HG02610 (cell line): ENCODE data around the gene ZNF804B.
"Not testable (repeated sequence)": the region's sequence is repeated elsewhere in the genome, so short reads cannot be mapped to it uniquely, and the experiment has no call there.

Source experiments
- ATAC-seq: cut with Tn5 transposase; IDR thresholded peaks from one replicate; pipeline ENCODE4 v1.9.1; 2021; ENCODE audit warnings: mild to moderate bottlenecking, moderate library complexity; ENCODE audit not compliant: unreplicated experiment

The ZNF804B gene

DNA sequence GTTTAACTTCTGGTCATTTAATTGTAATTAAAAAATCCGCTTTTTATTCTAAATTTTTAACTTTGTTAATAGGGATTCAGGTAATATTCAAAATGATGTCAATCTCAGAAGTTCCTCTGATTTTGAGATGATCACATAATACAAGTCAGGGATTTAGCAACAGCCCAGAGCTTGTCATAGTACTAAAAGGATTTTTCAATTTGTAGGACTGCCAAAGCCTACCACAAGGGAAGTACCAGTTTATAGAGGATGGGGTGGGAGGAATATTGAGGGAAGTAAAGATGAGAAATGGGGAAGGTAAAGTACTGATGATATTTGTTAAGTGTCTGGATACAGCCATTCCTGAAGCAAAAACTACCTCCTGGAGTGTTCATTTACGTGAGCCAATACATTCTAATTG, 314.3 kb downstream of the ZNF804B start:
- ATAC-seq = no peak

DNA sequence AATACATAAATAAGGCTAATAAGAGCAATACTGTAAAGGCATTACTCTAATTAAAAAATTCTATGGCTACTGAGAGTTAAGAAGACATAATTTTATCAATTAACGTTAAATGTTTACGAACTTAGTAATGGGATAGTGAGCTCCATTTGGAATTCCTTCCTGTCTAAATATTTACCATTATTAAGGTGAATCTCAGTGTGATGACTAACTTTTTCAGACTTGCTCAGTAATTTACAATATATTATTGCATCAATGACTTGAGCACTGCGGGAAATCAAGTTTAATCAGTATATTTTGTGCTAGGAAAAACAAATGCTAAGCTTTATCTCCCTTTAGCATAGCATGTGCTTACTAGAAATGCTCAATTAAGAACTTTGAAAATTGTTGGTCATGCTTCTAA, 318.5 kb downstream of the ZNF804B start:
- no peak for ATAC-seq

DNA sequence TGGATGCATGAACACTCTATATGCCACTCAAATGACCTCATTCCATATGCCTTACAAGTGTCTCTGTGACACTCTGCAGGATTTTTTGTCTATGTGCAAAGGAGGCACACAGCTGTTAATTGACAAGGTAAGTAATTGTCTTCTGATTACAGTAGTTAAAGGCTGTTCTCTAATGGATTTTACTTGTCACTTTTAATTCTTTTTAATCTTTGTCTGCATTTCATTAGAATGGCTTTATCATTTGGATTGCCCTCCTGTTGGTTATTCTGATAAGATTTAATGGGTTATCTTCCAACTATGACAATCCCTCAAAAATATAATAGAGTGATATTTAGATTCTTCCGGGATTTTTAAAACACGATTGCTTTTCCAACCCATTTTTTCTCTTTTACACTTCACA, 326.1 kb downstream of the ZNF804B start:
- ATAC-seq = no peak

DNA sequence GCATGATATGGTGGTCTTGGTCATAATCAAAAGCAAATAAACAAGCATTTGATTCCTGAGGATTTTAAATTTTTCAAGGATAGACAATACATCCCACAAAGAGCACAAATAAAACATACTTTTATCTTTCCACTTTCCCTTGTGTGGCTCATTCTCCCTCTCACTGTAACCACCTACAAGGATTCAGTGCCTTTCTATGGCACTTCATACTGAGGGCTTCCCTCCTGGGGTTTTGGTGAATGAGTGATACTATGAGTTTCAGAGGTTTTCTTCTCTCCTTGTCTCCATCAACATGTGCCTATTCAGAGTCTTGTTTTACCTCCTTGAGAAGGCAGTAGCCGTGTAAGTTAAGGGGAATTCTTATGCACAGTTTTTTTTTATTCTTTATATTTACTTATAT, 332.1 kb downstream of the ZNF804B start:
- ATAC-seq = no peak

DNA sequence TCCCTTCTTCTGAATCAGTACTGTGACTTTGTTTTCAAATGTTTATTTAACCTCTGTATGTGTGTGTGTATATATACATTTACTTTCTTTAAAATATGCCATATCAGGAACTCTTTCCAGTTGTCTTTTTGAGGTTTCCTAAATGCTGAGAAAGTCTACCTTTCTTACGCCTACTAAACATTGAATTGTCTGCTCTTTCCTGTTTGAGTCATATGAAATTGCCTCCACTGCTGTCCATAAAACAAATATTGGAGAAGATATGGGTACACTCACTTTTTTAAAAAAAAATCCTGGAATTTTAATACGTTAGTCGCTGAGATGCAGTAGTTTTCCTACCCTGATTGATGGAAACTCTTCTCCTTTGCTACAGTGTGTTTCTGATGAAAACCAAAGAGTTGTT, 334.8 kb downstream of the ZNF804B start:
- ATAC-seq = no peak

DNA sequence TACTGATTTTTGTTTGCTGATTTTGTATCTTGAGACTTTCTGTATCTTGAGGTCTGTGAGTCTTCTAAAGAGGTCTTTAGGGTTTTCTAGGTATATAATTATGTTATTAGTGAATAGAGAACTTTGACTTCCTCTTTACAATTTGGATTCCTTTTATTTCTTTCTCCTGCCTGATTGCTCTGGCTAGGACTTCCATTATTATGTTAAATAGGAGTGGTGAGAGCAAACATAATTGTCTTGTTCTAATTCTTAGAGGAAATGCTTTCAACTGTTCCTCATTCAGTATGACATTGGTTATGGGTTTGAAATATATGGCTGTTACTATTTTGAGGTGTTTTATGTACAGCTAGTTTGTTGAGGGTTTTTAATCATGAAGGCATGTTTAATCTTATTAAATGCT, 344.1 kb downstream of the ZNF804B start:
- ATAC-seq = no peak

DNA sequence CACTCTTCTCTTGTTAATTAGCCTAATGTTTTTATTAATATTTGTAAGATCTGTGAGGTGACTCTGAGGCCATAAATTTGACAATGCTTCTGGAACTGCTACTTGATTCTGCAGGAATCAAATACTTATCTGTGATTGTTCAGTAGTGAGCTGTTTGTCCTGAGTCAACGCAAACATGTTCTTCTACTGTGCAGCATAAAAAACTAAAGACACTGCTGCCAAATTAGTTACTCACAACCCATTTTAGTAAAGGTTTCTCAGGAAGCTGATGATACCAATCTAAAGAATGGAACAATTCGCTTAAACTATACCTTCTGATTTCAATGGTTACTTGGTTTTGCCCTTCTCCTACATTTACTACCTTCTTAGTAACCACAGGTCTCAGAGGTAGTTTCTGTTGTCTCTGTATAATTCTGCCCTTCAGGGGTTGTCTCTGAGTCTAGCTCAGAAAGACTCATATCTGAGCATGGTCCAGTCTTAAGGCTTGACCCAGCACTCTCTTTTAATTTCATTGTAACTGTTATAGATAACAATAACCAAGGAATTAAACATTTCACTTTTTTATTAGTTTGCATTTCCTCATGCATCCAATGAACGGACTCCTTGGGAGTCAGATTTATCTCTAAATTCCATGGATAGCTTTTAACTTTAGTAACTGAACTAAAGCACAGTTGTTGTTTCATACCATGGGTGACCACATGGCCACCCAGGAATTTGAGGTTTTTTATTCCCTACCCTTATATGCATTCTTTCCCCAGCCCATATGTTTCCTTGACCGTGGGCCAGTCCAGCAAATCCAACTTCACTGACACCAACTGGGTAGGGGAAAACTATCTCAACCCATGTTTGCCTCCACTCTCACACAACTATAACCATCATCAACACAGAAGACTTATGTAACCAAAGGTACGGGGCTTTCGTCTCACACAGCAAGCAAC, 345.5 kb downstream of the ZNF804B start:
- no peak for ATAC-seq

DNA sequence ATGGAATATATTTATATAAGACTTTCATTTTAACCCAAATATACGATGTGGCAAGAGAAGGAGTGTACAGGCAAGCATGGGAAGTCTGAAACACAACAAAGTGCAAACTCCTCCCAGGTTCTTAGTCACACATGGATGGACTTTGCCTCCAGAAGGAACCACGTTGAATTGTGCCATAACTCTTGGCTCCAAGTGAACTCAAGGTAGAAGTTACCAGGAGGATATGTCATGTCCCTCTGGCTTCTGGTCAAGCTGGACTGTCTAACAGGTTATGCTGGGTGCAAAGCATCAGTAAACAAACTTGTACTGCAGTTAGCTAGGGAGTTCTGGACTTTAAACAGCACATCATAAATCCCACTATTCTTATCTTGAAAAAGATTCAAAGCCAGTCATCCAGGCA, 364.4 kb downstream of the ZNF804B start:
- no peak for ATAC-seq

DNA sequence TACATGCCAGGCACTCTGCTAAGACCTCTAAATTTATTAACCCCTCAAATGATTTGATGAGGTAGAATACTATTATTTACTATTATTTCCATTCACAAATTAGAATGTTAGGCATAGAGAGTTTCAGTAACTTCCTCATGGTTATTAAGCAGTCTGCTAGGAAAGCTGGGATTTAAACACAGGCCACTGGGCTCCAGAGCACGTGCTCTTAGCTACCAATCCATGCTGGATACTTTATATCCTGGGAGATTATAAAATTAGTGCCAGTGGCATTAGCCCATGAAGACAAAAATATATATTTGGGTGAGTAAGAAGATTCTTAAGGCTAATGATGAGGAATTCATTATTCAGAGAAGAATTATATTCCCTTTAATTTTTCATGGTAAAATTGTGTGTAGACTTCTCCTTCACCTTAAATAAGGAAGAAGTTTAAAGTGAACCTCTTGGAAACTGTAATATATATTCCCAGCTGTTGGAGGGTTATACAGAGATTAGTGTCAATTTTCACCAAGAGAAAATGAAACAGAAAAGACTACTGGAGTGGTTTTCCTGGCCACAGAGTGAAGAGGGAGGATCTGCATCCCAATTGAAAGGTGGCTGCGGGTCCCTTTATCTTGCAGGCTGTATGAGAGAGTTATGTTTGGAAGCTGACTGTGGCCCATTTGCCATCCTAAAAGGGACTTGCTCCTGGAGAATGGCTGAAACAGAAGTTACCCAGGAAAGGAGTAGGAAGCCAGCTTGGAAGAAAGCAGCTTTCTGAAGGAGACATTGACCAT, 370.3 kb downstream of the ZNF804B start:
- no peak for ATAC-seq

DNA sequence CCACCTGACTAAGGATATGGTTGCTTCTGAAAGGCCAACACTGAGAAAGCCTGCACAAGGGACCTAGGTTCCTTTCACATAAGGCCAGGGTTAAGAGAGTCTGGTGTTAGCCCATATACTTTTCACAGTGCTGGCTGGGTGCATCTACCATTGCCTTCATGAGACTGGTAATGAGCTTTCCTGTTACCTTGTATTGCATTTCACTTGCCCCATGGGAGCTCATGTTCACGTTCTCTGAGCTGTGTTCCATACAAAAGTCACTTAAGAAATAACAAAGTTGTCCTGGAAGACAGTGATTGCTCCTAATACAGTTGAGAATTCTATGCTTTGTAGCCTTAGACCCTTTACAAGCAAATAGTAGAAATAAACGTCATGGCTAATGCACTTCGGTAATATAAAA, 373.9 kb downstream of the ZNF804B start:
- no peak for ATAC-seq

DNA sequence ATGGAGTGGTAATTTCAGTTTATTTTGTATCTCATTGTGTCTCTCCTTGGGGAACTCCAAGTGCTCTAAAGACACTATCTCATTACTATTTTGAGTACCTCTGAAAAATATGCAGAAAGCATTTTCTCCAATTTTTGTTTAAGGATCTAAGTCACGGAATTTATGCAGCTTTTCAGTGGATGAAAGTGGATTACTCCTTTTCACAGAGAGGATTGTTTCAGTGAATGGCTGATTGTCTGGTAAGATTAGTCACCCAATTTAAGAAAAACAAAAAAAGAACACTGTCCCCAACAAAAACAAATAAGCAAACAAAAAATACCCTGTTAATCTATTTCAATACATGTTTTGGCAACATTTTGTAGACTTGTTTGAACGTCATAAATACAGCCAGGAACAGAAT, 374.3 kb downstream of the ZNF804B start:
- ATAC-seq = no peak

DNA sequence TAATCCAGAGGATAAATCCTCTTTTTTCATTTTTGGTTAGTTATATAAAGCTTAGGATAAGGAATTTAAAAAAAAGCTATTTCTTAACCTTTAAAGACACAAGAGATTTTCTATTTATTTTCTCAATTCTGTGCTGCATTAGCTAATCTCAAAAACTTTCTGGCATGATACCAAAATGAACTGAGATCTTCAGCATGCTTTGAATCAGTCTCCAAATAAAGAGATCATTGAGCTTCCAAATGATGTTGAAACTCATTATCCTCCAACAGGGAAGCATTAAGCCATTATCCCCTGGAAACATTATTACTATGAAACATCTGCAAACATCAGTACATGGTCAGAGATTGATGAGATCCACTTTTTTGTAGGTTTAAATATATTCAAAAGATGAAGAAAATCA, 386.3 kb downstream of the ZNF804B start:
- ATAC-seq = no peak

DNA sequence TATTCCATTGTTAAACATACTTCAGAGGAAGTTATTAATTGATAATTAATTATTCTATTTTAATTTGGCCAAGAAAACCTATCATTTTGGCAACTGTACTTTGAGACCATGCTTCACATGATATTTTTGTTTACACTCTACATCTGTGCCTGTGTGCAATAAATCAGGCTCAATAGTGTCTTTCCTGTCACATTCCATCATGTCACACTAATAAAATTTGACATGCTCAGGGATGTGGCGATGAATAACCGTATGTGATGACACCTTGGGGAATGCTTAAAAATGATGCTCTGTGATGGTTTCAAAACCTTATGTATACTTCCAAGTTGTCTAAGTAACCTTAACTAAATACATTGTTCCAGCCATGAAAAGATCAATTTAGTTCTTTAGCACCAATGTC, 400.6 kb downstream of the ZNF804B start:
- ATAC-seq = no peak

DNA sequence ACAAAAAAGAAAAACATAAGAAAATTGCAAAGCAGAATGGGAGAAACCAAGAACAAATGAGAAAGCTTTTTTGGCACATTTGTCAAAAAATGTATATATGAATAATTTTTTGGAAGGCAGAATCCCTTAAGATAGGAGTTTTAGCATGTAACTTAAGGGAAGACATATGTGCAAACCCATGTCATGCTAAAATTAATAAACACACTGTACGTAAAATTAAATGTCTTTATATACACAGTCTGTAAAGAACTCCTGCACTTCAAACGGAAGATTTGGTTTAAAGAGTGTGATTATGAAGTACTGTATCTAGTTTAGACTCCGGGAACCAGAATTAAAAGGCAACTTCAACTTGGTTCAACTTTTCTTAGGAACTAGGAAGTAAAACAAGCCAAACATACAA, 405.9 kb downstream of the ZNF804B start:
- ATAC-seq = no peak

DNA sequence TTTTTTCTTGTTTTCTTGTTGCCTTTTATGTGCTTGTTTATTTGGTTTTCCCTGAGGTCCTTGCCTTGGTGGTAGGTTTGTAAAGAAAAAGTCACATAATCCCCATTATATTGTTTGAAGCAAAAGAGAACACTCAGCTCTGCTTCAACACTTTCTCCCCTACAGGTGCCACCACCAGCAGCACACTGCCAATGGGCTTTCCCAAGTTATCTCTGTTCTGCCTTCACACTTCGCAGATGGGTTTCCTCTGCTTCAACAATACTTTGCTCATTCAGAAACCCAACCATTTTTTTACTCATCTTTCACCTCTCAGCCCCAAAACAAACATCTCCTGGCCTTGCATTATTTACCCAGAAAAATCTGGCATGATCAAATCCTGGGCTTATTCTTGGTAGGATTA, 411.1 kb downstream of the ZNF804B start:
- no peak for ATAC-seq

DNA sequence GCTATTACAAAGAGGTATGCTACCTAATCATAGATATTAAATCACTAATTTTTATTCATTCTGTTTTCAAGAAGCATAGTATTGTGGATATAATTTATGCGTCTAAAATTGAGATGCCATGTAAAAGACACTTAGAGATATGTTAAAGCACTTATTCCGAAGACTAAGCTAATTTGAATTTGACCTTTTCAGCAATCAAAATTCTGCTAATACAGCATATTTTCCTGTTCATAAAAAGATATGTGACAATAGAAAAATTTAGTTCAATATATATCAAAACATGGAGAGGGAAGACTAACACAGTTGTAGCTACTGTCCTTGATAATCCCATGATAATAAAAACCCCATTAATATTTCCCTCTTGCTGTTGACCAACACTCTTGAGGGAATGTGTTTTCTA, 422.6 kb downstream of the ZNF804B start:
- no peak for ATAC-seq

DNA sequence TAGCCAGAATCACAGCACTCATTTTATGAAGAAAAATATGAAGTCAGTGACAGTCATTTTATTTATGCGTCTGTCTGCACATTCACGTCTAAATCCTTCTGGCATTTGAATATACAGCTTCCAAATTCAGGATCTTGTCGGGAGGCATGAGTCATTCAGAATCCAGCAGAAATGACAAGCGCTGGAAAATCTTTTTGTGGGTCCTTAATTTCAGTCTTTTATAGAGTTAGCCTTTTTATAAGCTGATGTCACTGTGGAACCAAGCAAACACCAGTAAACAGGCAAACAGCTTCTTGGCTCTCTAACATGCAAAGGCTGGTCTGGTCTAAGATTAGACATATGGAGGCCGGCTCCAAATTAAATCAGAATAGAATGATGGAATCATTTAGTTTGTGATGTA, 424.2 kb downstream of the ZNF804B start:
- no peak for ATAC-seq

DNA sequence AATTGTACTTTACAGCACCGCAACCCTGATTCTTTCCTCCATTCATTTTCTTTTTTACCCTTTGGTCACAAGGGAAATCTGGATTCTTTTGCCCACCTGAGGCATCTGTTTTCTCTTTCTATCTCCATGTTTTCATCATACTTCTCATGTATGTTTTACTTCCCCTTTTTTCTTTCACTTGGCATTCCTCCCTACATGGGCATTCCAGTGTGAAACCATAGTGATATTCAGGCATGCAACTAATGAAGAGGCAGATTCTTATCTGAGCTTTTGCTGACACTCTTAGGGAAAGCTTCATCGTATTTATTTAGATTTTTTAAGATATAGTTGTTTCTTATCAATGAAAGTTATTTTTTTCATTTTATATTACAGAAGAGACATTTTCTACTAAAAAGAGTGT, 441.3 kb downstream of the ZNF804B start:
- no peak for ATAC-seq

DNA sequence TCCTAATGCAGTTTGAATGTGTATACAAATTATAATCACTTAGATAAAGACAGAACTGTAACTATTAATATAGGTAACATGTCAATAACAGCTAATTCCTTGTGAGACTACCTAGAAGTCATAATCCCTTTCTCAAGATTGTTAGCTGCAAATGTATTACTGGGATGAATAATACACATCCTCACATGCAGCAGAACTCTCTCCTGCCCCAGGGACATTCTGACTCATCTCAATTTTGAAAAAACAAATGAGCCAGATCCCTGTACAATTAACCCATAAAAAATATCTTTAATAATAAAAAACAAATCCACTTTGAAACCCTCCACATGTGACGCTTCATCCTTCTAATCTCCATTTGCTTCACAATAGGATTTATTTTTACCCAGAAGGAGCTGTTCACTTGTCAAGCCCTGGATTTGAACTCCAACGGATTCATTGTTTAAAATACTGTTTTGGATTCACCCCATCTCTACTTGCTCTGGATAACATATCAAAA, 464.4 kb downstream of the ZNF804B start:
- ATAC-seq = no peak

DNA sequence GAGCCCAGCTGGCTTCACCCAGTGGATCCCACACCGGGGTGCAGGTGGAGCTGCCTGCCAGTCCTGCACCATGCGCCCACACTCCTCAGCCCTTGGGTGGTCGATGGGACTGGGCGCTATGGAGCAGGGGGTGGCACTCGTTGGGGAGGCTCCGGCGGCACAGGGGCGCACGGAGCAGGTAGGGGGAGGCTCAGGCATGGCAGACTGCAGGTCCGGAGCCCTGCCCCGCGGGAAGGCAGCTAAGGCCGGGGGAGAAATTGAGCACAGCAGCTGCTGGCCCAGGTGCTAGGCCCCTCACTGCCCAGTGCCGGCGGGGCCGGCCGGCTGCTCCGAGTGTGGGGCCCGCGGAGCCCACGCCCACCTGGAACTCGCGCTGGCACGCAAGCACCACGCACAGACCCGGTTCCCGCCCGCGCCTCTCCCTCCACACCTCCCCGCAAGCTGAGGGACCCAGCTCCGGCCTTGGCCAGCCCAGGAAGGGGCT, 469.2 kb downstream of the ZNF804B start:
- not testable (repeated sequence) for ATAC-seq

DNA sequence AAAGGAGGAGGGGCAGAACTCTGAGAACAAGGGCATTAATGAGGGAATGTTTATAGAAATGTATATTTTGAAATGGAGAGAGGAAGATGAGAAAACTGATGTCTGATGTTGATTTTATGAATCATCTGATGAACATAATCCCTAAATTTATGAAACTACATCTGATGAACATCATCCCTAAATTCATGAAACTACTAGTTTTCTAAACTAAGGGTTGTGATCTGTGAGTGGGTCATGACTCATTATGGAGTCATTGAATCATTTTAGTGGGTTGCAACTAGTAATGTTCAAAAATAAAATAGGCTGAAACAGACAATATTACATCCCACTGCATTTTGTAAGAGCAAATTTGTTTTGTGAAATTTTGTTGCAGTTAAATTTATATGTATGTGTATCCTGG, 478.7 kb downstream of the ZNF804B start:
- ATAC-seq = no peak

DNA sequence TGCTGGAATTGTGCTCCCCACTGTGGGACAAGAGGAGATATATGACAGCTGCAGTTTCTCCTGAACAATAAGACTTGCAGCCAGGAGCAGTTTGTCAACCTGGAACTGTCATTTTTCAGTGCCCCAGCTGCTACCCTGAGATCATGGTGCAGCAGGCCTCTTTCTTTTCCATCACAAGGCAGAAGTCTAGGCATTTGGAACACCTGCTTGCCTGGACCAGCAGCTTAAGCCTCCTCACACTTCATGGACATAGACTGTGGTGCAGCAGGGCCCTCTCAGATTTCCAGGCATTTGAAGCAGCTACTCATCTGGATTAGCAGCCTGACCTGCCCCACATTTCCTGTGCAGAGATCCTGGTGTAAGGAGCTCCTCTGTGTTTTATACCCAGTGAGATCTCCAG, 486.7 kb downstream of the ZNF804B start:
- ATAC-seq = no peak
